ENCODE measurements around the gene ABCB10. TPM values are rescaled to one million over a fixed set of nuclear protein-coding genes. Genes with fewer than 3 reads are reported as not detected.

Gene ABCB10
- total RNA-seq, 1 donor, result 13.4 TPM

DNA sequence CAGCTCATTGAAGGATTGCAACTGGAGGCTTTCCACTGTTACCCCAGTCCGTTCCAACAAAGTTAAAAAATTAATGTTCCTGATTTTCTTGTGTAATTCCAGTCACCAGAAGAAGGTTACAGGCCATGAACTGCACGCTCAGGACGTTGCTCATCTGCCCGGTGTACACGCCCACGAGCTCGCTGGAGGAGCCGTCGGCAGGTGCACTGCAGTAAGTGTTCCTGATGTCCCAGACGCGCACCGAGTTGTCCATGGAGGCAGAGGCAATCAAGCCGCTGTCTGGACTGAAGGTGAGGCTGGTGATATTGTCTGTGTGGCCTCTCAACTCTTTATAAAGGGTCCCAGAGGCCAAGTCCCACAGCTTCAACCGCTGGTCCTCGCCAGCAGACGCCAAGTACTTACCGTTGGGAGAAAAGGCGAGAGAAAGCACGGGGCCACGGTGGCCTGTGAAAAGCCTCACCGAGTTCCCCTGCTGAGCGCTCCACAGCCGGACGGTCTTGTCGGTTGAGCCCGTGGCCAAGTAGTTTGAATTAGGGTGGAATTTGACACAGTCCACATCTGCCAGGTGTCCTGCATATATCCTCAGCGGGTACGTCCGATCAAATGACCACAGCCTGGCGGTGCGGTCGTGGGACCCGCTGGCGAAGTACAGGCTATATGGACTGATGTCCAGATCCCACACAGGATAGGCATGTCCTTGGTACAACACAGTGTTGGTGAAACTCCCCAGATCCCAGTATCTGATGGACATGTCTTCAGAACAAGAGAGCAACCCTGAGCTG lies 35.9 kb upstream of the ABCB10 start:
- Histone ChIP-seq H3K27ac (ENCODE audit: low read depth, low read length) (no peak overlapping the region), H2AFZ (ENCODE audit: low read length) (no peak overlapping the region), H3K9me3 (ENCODE audit: low read depth, low read length) (no peaks in the 10 kb centered on the region), H3K27me3 (ENCODE audit: insufficient read depth, low read length) (no peaks in the 10 kb centered on the region), H3K4me3 (ENCODE audit: insufficient read depth, low read length) (no peak overlapping the region), H3K36me3 (ENCODE audit: insufficient read depth, low read length) (peaks cover 25% of the 10 kb centered on the region), H4K20me1 (ENCODE audit: insufficient read depth, low read length) (peaks cover 15% of the 10 kb centered on the region), H3K4me2 (ENCODE audit: insufficient read depth, low read length) (no peak overlapping the region), H3K4me1 (ENCODE audit: insufficient read depth, low read length) (peaks cover 22% of the 10 kb centered on the region), H3K79me2 (ENCODE audit: insufficient read depth, low read length) (peaks cover 29% of the 10 kb centered on the region)
- TF ChIP-seq, protein P1, sequence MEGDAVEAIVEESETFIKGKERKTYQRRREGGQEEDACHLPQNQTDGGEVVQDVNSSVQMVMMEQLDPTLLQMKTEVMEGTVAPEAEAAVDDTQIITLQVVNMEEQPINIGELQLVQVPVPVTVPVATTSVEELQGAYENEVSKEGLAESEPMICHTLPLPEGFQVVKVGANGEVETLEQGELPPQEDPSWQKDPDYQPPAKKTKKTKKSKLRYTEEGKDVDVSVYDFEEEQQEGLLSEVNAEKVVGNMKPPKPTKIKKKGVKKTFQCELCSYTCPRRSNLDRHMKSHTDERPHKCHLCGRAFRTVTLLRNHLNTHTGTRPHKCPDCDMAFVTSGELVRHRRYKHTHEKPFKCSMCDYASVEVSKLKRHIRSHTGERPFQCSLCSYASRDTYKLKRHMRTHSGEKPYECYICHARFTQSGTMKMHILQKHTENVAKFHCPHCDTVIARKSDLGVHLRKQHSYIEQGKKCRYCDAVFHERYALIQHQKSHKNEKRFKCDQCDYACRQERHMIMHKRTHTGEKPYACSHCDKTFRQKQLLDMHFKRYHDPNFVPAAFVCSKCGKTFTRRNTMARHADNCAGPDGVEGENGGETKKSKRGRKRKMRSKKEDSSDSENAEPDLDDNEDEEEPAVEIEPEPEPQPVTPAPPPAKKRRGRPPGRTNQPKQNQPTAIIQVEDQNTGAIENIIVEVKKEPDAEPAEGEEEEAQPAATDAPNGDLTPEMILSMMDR (IDR thresholded peaks at IDR 0.05; ENCODE audit: extremely low read depth, low read depth, low read length), result no peak
- no peak for DNase-seq (ENCODE audit: insufficient read length, low spot score, missing footprints)

- peaks cover 27% of the 10 kb centered on the region for H3K79me2 ChIP-seq (ENCODE audit: insufficient read depth, low read length)
- H3K4me1 ChIP-seq (ENCODE audit: insufficient read depth, low read length), result peaks cover 22% of the 10 kb centered on the region
- H2AFZ ChIP-seq (ENCODE audit: low read length), result no peak overlapping the region
- H3K27me3 ChIP-seq (ENCODE audit: insufficient read depth, low read length), result no peaks in the 10 kb centered on the region
- no peak for DNase-seq (ENCODE audit: insufficient read length, low spot score, missing footprints)
- H3K4me3 ChIP-seq (ENCODE audit: insufficient read depth, low read length), result no peak overlapping the region
- peaks cover 22% of the 10 kb centered on the region for H3K36me3 ChIP-seq (ENCODE audit: insufficient read depth, low read length)
- no peak overlapping the region for H3K4me2 ChIP-seq (ENCODE audit: insufficient read depth, low read length)
- TF ChIP-seq, protein P1 (IDR thresholded peaks at IDR 0.05; ENCODE audit: extremely low read depth, low read depth, low read length), result no peak
- H3K9me3 ChIP-seq (ENCODE audit: low read depth, low read length), result no peaks in the 10 kb centered on the region
- H3K27ac ChIP-seq (ENCODE audit: low read depth, low read length), result no peak overlapping the region
- H4K20me1 ChIP-seq (ENCODE audit: insufficient read depth, low read length), result peaks cover 15% of the 10 kb centered on the region
These were observed 35.3 kb upstream of the ABCB10 start for GRCh38 chr1:229593800-229594199.

- Histone ChIP-seq H3K4me3 (ENCODE audit: insufficient read depth, low read length) (no peak overlapping the region), H3K9me3 (ENCODE audit: low read depth, low read length) (no peaks in the 10 kb centered on the region), H4K20me1 (ENCODE audit: insufficient read depth, low read length) (no peaks in the 10 kb centered on the region), H2AFZ (ENCODE audit: low read length) (no peak overlapping the region), H3K27ac (ENCODE audit: low read depth, low read length) (no peak overlapping the region), H3K36me3 (ENCODE audit: insufficient read depth, low read length) (peaks cover 22% of the 10 kb centered on the region), H3K4me2 (ENCODE audit: insufficient read depth, low read length) (no peak overlapping the region), H3K79me2 (ENCODE audit: insufficient read depth, low read length) (peaks cover 14% of the 10 kb centered on the region), H3K27me3 (ENCODE audit: insufficient read depth, low read length) (no peaks in the 10 kb centered on the region), H3K4me1 (ENCODE audit: insufficient read depth, low read length) (no peaks in the 10 kb centered on the region)
- TF ChIP-seq, protein P1 (IDR thresholded peaks at IDR 0.05; ENCODE audit: extremely low read depth, low read depth, low read length), result no peak
- DNase-seq (ENCODE audit: insufficient read length, low spot score, missing footprints), result no peak
These were observed 31.6 kb upstream of the ABCB10 start for GRCh38 chr1:229590119-229590518.

DNA sequence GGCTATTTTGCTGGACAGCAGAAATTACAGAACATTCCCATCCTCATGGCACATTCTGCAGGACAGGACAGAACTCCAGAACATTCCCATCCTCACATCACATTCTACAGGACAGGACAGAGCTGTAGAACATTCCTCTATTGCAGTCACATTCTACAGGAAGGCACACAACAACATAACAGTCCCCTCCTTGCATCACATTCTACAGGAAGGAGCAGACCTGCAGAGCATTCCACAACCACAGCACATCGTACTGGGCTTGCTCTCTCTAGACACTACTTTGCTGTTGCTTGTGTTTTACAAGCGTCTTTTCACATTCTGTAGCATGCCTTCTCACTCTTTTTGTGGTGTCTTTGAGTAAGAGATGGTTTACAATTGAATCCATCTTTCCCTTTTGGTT lies 26.8 kb upstream of the ABCB10 start:
- Histone ChIP-seq H4K20me1 (ENCODE audit: insufficient read depth, low read length) (no peaks in the 10 kb centered on the region), H3K27ac (ENCODE audit: low read depth, low read length) (no peak overlapping the region), H3K27me3 (ENCODE audit: insufficient read depth, low read length) (no peaks in the 10 kb centered on the region), H3K9me3 (ENCODE audit: low read depth, low read length) (no peaks in the 10 kb centered on the region), H3K4me2 (ENCODE audit: insufficient read depth, low read length) (no peak overlapping the region), H2AFZ (ENCODE audit: low read length) (no peak overlapping the region), H3K36me3 (ENCODE audit: insufficient read depth, low read length) (no peaks in the 10 kb centered on the region), H3K4me1 (ENCODE audit: insufficient read depth, low read length) (no peaks in the 10 kb centered on the region), H3K4me3 (ENCODE audit: insufficient read depth, low read length) (no peak overlapping the region), H3K79me2 (ENCODE audit: insufficient read depth, low read length) (no peaks in the 10 kb centered on the region)
- TF ChIP-seq, protein P1 (IDR thresholded peaks at IDR 0.05; ENCODE audit: extremely low read depth, low read depth, low read length), result no peak
- no peak for DNase-seq (ENCODE audit: insufficient read length, low spot score, missing footprints)
